ENCODE data around the gene SSR4.

The SSR4 gene

DNA sequence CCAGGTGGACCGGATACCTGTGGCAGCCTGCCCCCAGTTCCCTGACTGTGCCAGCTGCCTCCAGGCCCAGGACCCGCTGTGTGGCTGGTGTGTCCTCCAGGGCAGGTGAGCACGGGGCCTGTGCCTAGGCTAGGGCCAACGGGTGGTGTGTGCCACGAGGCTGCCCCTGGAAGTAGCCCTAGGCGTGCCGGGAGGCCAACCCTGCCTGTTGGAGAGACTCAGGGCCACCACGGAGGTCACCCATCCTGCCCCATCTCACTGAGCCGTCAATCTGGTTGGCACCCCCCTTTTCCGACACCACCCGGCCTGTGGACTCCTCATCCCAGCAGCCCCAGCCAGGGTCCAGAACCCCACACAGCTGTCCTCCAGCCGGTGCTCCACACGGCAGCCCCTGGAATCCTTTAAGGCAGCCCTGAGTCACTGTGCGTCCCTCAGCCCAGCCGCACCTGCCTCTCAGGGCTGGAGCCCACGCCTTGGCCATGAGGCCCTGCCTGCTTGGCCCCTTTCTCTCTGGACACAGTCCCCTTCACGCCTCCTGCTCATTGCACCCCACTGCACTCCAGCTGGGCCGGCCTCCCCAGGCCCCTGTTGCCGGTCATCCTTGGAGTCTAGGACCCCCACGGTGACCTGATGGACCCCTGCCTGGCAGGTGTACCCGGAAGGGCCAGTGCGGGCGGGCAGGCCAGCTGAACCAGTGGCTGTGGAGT, 25.2 kb upstream of the SSR4 start:
- Histone ChIP-seq H3F3A (ENCODE audit: low read depth) (no peaks in the 10 kb centered on the region), H3K4me1 (ENCODE audit: insufficient read depth, low read length, poor library complexity, severe bottlenecking) (peaks cover 4% of the 10 kb centered on the region), H3K79me2 (ENCODE audit: insufficient read depth, low read length) (no peaks in the 10 kb centered on the region), H3K4me2 (ENCODE audit: low read depth, low read length, poor library complexity, severe bottlenecking) (no peak overlapping the region), H3K9me2 (replicated peaks; ENCODE audit: low read depth, low read length) (no peaks in the 10 kb centered on the region), H3K27me3 (ENCODE audit: insufficient read depth, low read length, poor library complexity, severe bottlenecking) (no peaks in the 10 kb centered on the region), H3K4me3 (ENCODE audit: low read length, poor library complexity, severe bottlenecking) (no peak overlapping the region), H3K9me3 (ENCODE audit: insufficient read depth, low read depth, low read length) (no peaks in the 10 kb centered on the region), H3K36me3 (ENCODE audit: insufficient read depth, low read length) (no peaks in the 10 kb centered on the region), H4K20me1 (ENCODE audit: insufficient read depth, low read length, poor library complexity, severe bottlenecking) (no peaks in the 10 kb centered on the region), H3K9ac (ENCODE audit: low read depth, low read length, poor library complexity, severe bottlenecking) (no peak overlapping the region), H2AFZ (ENCODE audit: low read length) (no peak overlapping the region)
- no peak for TF ChIP-seq EZH2phosphoT487 (IDR thresholded peaks at IDR 0.05; ENCODE audit: borderline replicate concordance)
- TF ChIP-seq, protein P1, sequence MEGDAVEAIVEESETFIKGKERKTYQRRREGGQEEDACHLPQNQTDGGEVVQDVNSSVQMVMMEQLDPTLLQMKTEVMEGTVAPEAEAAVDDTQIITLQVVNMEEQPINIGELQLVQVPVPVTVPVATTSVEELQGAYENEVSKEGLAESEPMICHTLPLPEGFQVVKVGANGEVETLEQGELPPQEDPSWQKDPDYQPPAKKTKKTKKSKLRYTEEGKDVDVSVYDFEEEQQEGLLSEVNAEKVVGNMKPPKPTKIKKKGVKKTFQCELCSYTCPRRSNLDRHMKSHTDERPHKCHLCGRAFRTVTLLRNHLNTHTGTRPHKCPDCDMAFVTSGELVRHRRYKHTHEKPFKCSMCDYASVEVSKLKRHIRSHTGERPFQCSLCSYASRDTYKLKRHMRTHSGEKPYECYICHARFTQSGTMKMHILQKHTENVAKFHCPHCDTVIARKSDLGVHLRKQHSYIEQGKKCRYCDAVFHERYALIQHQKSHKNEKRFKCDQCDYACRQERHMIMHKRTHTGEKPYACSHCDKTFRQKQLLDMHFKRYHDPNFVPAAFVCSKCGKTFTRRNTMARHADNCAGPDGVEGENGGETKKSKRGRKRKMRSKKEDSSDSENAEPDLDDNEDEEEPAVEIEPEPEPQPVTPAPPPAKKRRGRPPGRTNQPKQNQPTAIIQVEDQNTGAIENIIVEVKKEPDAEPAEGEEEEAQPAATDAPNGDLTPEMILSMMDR (conservative IDR thresholded peaks at IDR 0.05; ENCODE audit: low read length) = no peak

DNA sequence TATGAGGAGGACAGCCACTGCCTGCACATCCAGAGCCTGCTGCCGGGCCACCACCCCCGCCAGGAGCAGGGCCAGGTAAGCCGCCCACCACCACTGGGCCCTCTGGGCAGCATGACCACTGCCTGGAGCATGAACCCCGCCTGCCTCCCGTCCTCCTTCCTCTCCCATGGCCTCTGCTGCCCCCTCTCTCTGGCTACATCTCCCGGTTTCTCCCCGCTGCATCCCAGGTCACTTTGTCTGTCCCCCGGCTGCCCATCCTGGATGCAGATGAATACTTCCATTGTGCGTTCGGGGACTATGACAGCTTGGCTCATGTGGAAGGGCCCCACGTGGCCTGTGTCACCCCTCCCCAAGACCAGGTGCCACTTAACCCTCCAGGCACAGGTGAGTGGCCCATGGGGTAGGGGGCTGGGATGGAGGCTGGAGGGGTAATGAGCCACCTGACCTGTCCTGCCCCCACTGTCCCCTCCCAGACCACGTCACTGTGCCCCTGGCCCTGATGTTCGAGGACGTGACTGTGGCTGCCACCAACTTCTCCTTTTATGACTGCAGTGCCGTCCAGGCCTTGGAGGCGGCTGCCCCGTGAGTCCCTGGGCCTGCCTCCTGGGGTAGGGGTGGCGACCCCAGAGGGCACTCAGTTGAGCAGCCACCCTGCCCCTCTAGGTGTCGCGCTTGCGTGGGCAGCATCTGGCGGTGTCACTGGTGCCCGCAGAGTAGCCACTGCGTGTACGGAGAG, 24.4 kb upstream of the SSR4 start:
- no peak overlapping the region for H3K9ac ChIP-seq (ENCODE audit: low read depth, low read length, poor library complexity, severe bottlenecking)
- H3K9me2 ChIP-seq (replicated peaks; ENCODE audit: low read depth, low read length) = no peaks in the 10 kb centered on the region
- no peaks in the 10 kb centered on the region for H3K36me3 ChIP-seq (ENCODE audit: insufficient read depth, low read length)
- TF ChIP-seq EZH2phosphoT487 (IDR thresholded peaks at IDR 0.05; ENCODE audit: borderline replicate concordance) = no peak
- TF ChIP-seq, protein P1 (conservative IDR thresholded peaks at IDR 0.05; ENCODE audit: low read length) = no peak
- H2AFZ ChIP-seq (ENCODE audit: low read length) = no peak overlapping the region
- no peaks in the 10 kb centered on the region for H3K27me3 ChIP-seq (ENCODE audit: insufficient read depth, low read length, poor library complexity, severe bottlenecking)
- no peak overlapping the region for H3K4me2 ChIP-seq (ENCODE audit: low read depth, low read length, poor library complexity, severe bottlenecking)
- no peaks in the 10 kb centered on the region for H3K79me2 ChIP-seq (ENCODE audit: insufficient read depth, low read length)
- H3K9me3 ChIP-seq (ENCODE audit: insufficient read depth, low read depth, low read length) = no peaks in the 10 kb centered on the region
- H3K4me3 ChIP-seq (ENCODE audit: low read length, poor library complexity, severe bottlenecking) = no peak overlapping the region
- H3K4me1 ChIP-seq (ENCODE audit: insufficient read depth, low read length, poor library complexity, severe bottlenecking) = peaks cover 4% of the 10 kb centered on the region
- H3F3A ChIP-seq (ENCODE audit: low read depth) = no peaks in the 10 kb centered on the region
- no peaks in the 10 kb centered on the region for H4K20me1 ChIP-seq (ENCODE audit: insufficient read depth, low read length, poor library complexity, severe bottlenecking)

DNA sequence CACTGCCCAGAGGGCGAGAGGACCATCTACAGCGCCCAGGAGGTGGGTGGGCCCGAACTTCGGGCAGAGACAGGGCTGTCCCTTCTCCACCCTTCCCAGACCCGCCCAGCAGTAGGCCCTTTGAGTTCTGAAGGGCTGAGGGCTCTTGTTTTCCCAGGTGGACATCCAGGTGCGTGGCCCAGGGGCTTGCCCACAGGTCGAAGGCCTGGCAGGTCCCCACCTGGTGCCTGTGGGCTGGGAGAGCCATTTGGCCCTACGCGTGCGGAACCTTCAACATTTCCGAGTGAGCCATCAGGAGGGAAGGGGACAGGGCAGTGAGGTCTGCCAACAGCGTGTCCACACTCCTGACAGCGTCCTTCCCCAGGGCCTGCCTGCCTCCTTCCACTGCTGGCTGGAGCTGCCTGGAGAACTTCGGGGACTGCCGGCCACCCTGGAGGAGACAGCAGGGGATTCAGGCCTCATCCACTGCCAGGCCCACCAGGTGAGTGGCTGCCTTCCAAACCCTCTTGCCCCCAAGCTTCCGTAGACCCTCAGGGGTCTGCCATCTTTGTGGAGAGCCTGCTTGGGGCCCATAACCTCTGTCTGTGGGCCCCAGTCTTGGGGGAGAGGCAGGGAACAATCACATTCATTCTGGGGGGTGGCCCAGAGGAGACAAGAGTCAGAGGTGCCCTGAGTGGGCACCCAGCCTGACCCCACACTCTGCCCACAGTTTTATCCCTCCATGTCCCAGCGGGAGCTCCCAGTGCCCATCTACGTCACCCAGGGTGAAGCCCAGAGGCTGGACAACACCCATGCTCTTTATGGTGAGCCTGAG, 23.7 kb upstream of the SSR4 start:
- Histone ChIP-seq H3K4me2 (ENCODE audit: low read depth, low read length, poor library complexity, severe bottlenecking) (no peak overlapping the region), H3K9ac (ENCODE audit: low read depth, low read length, poor library complexity, severe bottlenecking) (no peak overlapping the region), H3K79me2 (ENCODE audit: insufficient read depth, low read length) (no peaks in the 10 kb centered on the region), H3K36me3 (ENCODE audit: insufficient read depth, low read length) (no peaks in the 10 kb centered on the region), H3K9me2 (replicated peaks; ENCODE audit: low read depth, low read length) (no peaks in the 10 kb centered on the region), H3K4me3 (ENCODE audit: low read length, poor library complexity, severe bottlenecking) (no peak overlapping the region), H4K20me1 (ENCODE audit: insufficient read depth, low read length, poor library complexity, severe bottlenecking) (no peaks in the 10 kb centered on the region), H3K4me1 (ENCODE audit: insufficient read depth, low read length, poor library complexity, severe bottlenecking) (peaks cover 4% of the 10 kb centered on the region), H3K9me3 (ENCODE audit: insufficient read depth, low read depth, low read length) (no peaks in the 10 kb centered on the region), H2AFZ (ENCODE audit: low read length) (no peak overlapping the region), H3K27me3 (ENCODE audit: insufficient read depth, low read length, poor library complexity, severe bottlenecking) (no peaks in the 10 kb centered on the region), H3F3A (ENCODE audit: low read depth) (no peaks in the 10 kb centered on the region)
- TF ChIP-seq EZH2phosphoT487 (IDR thresholded peaks at IDR 0.05; ENCODE audit: borderline replicate concordance) = no peak
- TF ChIP-seq, protein P1 (conservative IDR thresholded peaks at IDR 0.05; ENCODE audit: low read length) = no peak

All from Loucy (cell line).